ENCODE data around the gene KIF7.

KIF7 gene

GRCh38 chr15:89630974-89631901 is 24.0 kb downstream of the KIF7 start:
- Histone ChIP-seq H3K27ac (no peak overlapping the region), H3K4me2 (no peak overlapping the region), H3K9ac (no peak overlapping the region), H3K9me3 (replicated peaks in 1 of 11) (peaks cover 10 to 61% (median 38%) of the 10 kb centered on the region in 11 experiments; a peak in 21 of 22 replicates), H3K4me3 (no peak overlapping the region), H3K36me3 (peaks cover 49 to 81% (median 76%) of the 10 kb centered on the region in 11 experiments), H3K4me1 (peaks cover 0 to 24% (median 11%) of the 10 kb centered on the region in 10 experiments; a peak in 13 of 20 replicates), H4K20me1 (peaks cover 0 to 18% (median 2%) of the 10 kb centered on the region in 11 experiments; a peak in 8 of 22 replicates), H3K27me3 (no peaks in the 10 kb centered on the region)
- TF ChIP-seq Cebpa-rat (IDR thresholded peaks at IDR 0.05), result no peak

GRCh38 chr15:89630260-89630659 is 25.0 kb downstream of the KIF7 start:
- Histone ChIP-seq H3K27me3 (no peaks in the 10 kb centered on the region), H3K9me3 (replicated peaks in 1 of 11) (peaks cover 10 to 58% (median 38%) of the 10 kb centered on the region in 11 experiments; a peak in 21 of 22 replicates), H3K27ac (no peak overlapping the region), H3K36me3 (peaks cover 59 to 91% (median 86%) of the 10 kb centered on the region in 11 experiments), H3K9ac (no peak overlapping the region), H3K4me1 (peaks cover 0 to 24% (median 11%) of the 10 kb centered on the region in 10 experiments; a peak in 13 of 20 replicates), H4K20me1 (peaks cover 0 to 25% (median 10%) of the 10 kb centered on the region in 11 experiments; a peak in 8 of 22 replicates), H3K4me2 (no peak overlapping the region), H3K4me3 (no peak overlapping the region)
- no peak for TF ChIP-seq Cebpa-rat (IDR thresholded peaks at IDR 0.05)

GRCh38 chr15:89629829-89630228 is 25.4 kb downstream of the KIF7 start:
- H3K27me3 ChIP-seq, result no peaks in the 10 kb centered on the region
- H3K9me3 ChIP-seq (replicated peaks in 1 of 11), result peaks cover 10 to 56% (median 36%) of the 10 kb centered on the region in 11 experiments; a peak in 21 of 22 replicates
- H3K4me2 ChIP-seq, result no peak overlapping the region
- H3K4me1 ChIP-seq, result peaks cover 0 to 24% (median 11%) of the 10 kb centered on the region in 10 experiments; a peak in 13 of 20 replicates
- peaks cover 0 to 30% (median 14%) of the 10 kb centered on the region in 11 experiments; a peak in 9 of 22 replicates for H4K20me1 ChIP-seq
- no peak for TF ChIP-seq Cebpa-rat (IDR thresholded peaks at IDR 0.05)
- H3K27ac ChIP-seq, result no peak overlapping the region
- peaks cover 63 to 95% (median 90%) of the 10 kb centered on the region in 11 experiments for H3K36me3 ChIP-seq
- no peak overlapping the region for H3K9ac ChIP-seq
- no peak overlapping the region for H3K4me3 ChIP-seq

GRCh38 chr15:89628806-89629715 is 26.2 kb downstream of the KIF7 start:
- no peaks in the 10 kb centered on the region for H3K27me3 ChIP-seq
- peak overlapping the region in 6 of 11 experiments; percentile 10 to 43 (median 36); a peak in 4 of 22 replicates for H3K27ac ChIP-seq
- TF ChIP-seq Cebpa-rat (IDR thresholded peaks at IDR 0.05), result no peak
- peaks cover 71 to 98% (median 97%) of the 10 kb centered on the region in 11 experiments for H3K36me3 ChIP-seq
- H3K4me1 ChIP-seq, result peaks cover 0 to 24% (median 11%) of the 10 kb centered on the region in 10 experiments; a peak in 13 of 20 replicates
- peaks cover 10 to 48% (median 29%) of the 10 kb centered on the region in 11 experiments; a peak in 21 of 22 replicates for H3K9me3 ChIP-seq (replicated peaks in 1 of 11)
- H3K4me3 ChIP-seq, result no peak overlapping the region
- peak overlapping the region in 3 of 11 experiments; percentile 22 to 33 (median 23); a peak in 1 of 22 replicates for H3K9ac ChIP-seq
- H4K20me1 ChIP-seq, result peaks cover 0 to 37% (median 17%) of the 10 kb centered on the region in 11 experiments; a peak in 9 of 22 replicates
- H3K4me2 ChIP-seq, result peak overlapping the region in 5 of 11 experiments; percentile 7 to 48 (median 39); a peak in 4 of 22 replicates

GRCh38 chr15:89628301-89628700 is 27.0 kb downstream of the KIF7 start:
- Histone ChIP-seq H3K27ac (peak overlapping the region in 6 of 11 experiments; percentile 10 to 43 (median 36); a peak in 7 of 22 replicates), H3K9ac (peak overlapping the region in 3 of 11 experiments; percentile 22 to 33 (median 23); a peak in 2 of 22 replicates), H3K27me3 (no peaks in the 10 kb centered on the region), H3K4me3 (no peak overlapping the region), H3K4me1 (peaks cover 0 to 24% (median 11%) of the 10 kb centered on the region in 10 experiments; a peak in 13 of 20 replicates), H4K20me1 (peaks cover 0 to 43% (median 17%) of the 10 kb centered on the region in 11 experiments; a peak in 9 of 22 replicates), H3K4me2 (peak overlapping the region in 7 of 11 experiments; percentile 7 to 48 (median 26); a peak in 8 of 22 replicates), H3K9me3 (replicated peaks in 1 of 11) (peaks cover 5 to 41% (median 21%) of the 10 kb centered on the region in 11 experiments; a peak in 21 of 22 replicates), H3K36me3 (peaks cover 79 to 98% (median 97%) of the 10 kb centered on the region in 11 experiments)
- TF ChIP-seq Cebpa-rat (IDR thresholded peaks at IDR 0.05), result no peak

GRCh38 chr15:89627256-89627970 is 27.9 kb downstream of the KIF7 start:
- no peak overlapping the region for H3K27ac ChIP-seq
- no peak overlapping the region for H3K4me3 ChIP-seq

GRCh38 chr15:89625716-89626115 is 29.6 kb downstream of the KIF7 start:
- no peak for TF ChIP-seq Cebpa-rat (IDR thresholded peaks at IDR 0.05)
- H4K20me1 ChIP-seq, result peaks cover 0 to 43% (median 17%) of the 10 kb centered on the region in 11 experiments; a peak in 9 of 22 replicates
- no peak overlapping the region for H3K9ac ChIP-seq
- no peak overlapping the region for H3K27ac ChIP-seq
- H3K9me3 ChIP-seq (replicated peaks in 1 of 11), result peaks cover 0 to 15% (median 0%) of the 10 kb centered on the region in 11 experiments; a peak in 4 of 22 replicates
- H3K36me3 ChIP-seq, result peaks cover 59 to 98% (median 97%) of the 10 kb centered on the region in 11 experiments
- H3K27me3 ChIP-seq, result no peaks in the 10 kb centered on the region
- H3K4me2 ChIP-seq, result no peak overlapping the region
- H3K4me1 ChIP-seq, result peaks cover 0 to 24% (median 11%) of the 10 kb centered on the region in 10 experiments; a peak in 13 of 20 replicates
- no peak overlapping the region for H3K4me3 ChIP-seq

More at GRCh38 chr15:89627256-89627970, 27.9 kb downstream of the KIF7 start:
- H4K20me1 ChIP-seq, result peaks cover 0 to 43% (median 17%) of the 10 kb centered on the region in 11 experiments; a peak in 9 of 22 replicates
- no peaks in the 10 kb centered on the region for H3K27me3 ChIP-seq
- H3K9ac ChIP-seq, result no peak overlapping the region
- no peak for TF ChIP-seq Cebpa-rat (IDR thresholded peaks at IDR 0.05)
- H3K4me2 ChIP-seq, result peak overlapping the region in 2 of 11 experiments; percentile 22 to 42; a peak in 1 of 22 replicates
- H3K9me3 ChIP-seq (replicated peaks in 1 of 11), result peaks cover 0 to 32% (median 12%) of the 10 kb centered on the region in 11 experiments; a peak in 18 of 22 replicates
- peaks cover 76 to 98% (median 97%) of the 10 kb centered on the region in 11 experiments for H3K36me3 ChIP-seq
- peaks cover 0 to 24% (median 11%) of the 10 kb centered on the region in 10 experiments; a peak in 13 of 20 replicates for H3K4me1 ChIP-seq

All from BLaER1 treated with 17β-estradiol and CSF1 and Interleukin-3, amounts not matched to agents 10 nM and 100 nM (cell line).